ENCODE data around the gene SIK1.
"Not testable (repeated sequence)": the region's sequence is repeated elsewhere in the genome, so short reads cannot be mapped to it uniquely, and the experiment has no call there.

- not testable (repeated sequence) for TF ChIP-seq CTCF (IDR thresholded peaks at IDR 0.05); ZFX (IDR thresholded peaks at IDR 0.05; ENCODE audit: borderline replicate concordance)
Observed at GRCh38 chr21:43439316-43440075, 12.6 kb upstream of the SIK1 start.

Measured in 22Rv1 (cell line).